Subcutaneous adipose tissue (tissue), 4 donors: ENCODE measurements around the gene CD37. TPM values are rescaled to one million over a fixed set of nuclear protein-coding genes. Genes with fewer than 3 reads are reported as not detected.

Experiments used
- total RNA-seq, 4 donors: library from RNA; depleted of rRNA; stranded (reverse); fragments of >200 nt; gene quantifications; one replicate each; pipeline ENCODE4 v1.1.0, GENCODE V29; 2016
- TF ChIP-seq, protein P1 (sequence below): fragments of 450-650 bp; IDR thresholded peaks from one replicate; pipeline ENCODE4 v1.5.1; 2016; ENCODE audit warnings: low read depth, mild to moderate bottlenecking, control low read depth, antibody characterized with exemption, moderate library complexity

The CD37 gene
- total RNA-seq, 4 donors from 2014 or later: 8.9 to 87.4 (median 21.1) TPM

DNA sequence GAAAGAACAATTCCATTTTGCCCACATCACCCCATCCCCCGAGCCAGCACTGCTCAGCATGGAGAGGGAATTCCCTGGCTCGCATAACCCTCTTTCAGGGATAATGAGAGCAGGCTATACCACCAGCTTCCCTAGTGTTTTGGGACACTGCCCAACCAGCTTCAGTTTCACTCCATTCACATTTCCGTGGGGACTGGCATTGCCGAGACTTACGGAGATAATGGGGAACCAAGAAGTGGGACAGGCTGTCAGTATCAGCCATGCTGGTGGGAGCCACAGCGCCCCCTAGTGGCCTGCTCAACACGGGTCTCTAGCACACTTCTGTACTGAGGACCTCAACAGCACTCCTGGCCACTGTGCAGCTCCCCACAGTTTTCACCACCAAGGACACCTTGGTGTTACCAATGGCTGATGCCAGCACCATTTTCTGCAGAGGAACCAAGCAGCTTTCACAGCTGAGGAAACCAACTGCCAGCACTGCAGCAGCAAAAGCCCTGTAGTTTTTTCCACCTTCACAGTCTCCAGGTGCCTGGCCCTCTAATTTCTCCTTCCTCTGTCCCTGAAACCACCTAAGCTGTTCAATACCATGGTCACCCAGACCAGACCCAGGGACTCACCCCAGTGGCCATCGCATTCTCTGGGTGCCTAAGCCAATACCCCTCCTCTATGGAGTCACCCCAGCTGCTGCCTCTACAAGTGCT is 33.9 kb upstream of the CD37 start:
- TF ChIP-seq, protein P1, sequence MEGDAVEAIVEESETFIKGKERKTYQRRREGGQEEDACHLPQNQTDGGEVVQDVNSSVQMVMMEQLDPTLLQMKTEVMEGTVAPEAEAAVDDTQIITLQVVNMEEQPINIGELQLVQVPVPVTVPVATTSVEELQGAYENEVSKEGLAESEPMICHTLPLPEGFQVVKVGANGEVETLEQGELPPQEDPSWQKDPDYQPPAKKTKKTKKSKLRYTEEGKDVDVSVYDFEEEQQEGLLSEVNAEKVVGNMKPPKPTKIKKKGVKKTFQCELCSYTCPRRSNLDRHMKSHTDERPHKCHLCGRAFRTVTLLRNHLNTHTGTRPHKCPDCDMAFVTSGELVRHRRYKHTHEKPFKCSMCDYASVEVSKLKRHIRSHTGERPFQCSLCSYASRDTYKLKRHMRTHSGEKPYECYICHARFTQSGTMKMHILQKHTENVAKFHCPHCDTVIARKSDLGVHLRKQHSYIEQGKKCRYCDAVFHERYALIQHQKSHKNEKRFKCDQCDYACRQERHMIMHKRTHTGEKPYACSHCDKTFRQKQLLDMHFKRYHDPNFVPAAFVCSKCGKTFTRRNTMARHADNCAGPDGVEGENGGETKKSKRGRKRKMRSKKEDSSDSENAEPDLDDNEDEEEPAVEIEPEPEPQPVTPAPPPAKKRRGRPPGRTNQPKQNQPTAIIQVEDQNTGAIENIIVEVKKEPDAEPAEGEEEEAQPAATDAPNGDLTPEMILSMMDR: no peak

- TF ChIP-seq, protein P1: no peak
Measured at GRCh38 chr19:49301866-49302252, 33.3 kb upstream of the CD37 start.

DNA sequence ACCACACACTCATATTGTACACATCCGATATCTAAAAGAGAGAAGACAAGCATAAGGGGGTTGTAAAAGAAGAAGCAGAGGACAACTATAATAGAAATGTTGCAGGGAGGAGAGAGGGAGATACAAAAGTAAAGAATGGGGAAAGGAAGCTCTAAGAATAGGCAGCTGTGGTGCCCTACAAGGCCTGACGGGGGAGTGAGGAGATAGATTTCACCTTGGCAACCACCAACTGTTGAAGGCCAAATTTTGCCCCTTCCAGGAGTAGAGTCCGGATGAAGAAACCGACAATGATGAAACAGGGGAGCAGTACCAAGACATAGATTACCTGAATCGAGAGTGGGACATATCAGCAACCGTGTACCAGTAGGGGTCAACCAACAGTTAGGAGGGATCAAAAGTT is 26.1 kb upstream of the CD37 start:
- TF ChIP-seq, protein P1: no peak

DNA sequence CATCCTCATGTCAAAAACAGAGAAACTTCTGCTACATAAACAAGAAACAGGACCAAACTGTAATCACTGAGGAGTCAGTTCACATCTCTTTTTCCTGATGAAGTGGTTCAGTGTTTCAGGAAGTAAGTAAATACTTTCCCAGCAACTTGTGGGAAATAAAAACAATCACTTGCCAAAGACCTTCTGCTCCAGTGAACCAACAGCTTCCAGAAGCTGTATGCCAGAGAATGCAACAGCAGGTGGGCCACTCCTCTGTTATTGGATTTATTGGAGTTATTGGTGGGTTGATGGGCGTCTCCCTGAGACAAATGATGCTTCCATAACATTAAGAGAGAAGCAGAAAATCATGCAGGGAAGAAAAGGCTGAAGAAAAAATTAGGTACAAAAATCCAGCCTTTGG is 20.1 kb upstream of the CD37 start:
- TF ChIP-seq, protein P1: no peak

- TF ChIP-seq, protein P1: no peak
Measured at GRCh38 chr19:49316284-49316683, 18.9 kb upstream of the CD37 start.

GRCh38 chr19:49318296-49318695 is 16.9 kb upstream of the CD37 start:
- TF ChIP-seq, protein P1: no peak

DNA sequence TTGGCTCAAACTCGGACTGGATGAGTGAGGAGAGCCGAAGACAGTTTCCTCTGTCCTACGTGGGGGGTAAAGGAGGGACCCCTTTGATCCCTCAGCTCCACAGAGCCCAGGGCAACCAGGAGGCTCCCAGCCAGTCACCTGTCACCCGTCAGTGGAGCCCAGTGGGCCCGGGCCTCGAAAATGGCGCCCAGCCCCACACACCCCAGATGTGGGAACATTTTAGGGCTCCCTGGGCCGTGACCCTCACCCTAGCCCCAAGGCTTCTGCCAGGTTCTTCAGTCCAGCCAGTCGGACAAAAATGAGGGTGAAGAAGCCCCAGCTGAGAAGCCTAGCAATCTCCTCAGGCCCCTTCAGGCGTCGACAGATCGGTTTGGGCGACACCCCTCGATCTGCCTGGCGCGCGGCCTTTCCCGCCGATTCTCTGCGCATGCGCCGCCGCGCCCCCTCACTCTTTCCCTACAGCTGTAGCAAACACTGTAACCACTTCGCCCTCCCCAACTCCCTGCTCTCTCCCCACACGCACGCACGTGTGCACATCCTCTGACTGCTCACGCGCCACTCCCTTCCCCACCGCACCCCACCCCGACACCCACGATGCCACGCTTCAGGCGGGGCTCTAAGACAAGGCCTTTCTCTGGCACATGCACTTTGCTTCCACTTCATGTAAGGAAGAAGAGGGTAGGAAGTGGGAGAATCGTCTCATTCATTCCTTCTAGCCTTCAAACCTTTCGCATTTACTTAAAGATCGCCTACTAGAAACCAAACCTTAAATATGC is 10.2 kb upstream of the CD37 start, which contains the start of gene SLC6A16:
TSS of gene SLC6A16 (minus strand) at position 391 of the 776 bp plus-strand sequence. CDS start 13,844 bp downstream, outside the sequence.
- TF ChIP-seq, protein P1: no peak
